HG02678 (cell line): ENCODE measurements around the gene KLHL29.
"Not testable (repeated sequence)": the region's sequence is repeated elsewhere in the genome, so short reads cannot be mapped to it uniquely, and the experiment has no call there.

ENCODE experiments used
- ATAC-seq: cut with Tn5 transposase; IDR thresholded peaks from one replicate; pipeline ENCODE4 v1.9.1; 2021; ENCODE audit warnings: mild to moderate bottlenecking, moderate library complexity; ENCODE audit not compliant: unreplicated experiment

Gene KLHL29

GRCh38 chr2:23698721-23699579 lies 314.0 kb downstream of the KLHL29 start:
- ATAC-seq: no peak

GRCh38 chr2:23699580-23699925 lies 314.6 kb downstream of the KLHL29 start:
- no peak for ATAC-seq

GRCh38 chr2:23700627-23701026 lies 315.6 kb downstream of the KLHL29 start:
- ATAC-seq: no peak

GRCh38 chr2:23703037-23703582 lies 318.1 kb downstream of the KLHL29 start:
- no peak for ATAC-seq

- ATAC-seq: no peak
Measured at GRCh38 chr2:23703583-23704385, 318.8 kb downstream of the KLHL29 start.

GRCh38 chr2:23705771-23706612 lies 321.0 kb downstream of the KLHL29 start:
- no peak for ATAC-seq

- no peak for ATAC-seq
Measured at GRCh38 chr2:23706613-23707078, 321.7 kb downstream of the KLHL29 start.

- ATAC-seq: no peak
Measured at GRCh38 chr2:23707096-23707495, 322.1 kb downstream of the KLHL29 start.

GRCh38 chr2:23708771-23709170 lies 323.8 kb downstream of the KLHL29 start:
- no peak for ATAC-seq

GRCh38 chr2:23709311-23709710 lies 324.3 kb downstream of the KLHL29 start:
- no peak for ATAC-seq

- ATAC-seq: no peak
Measured at GRCh38 chr2:23711979-23712755, 327.2 kb downstream of the KLHL29 start.

GRCh38 chr2:23712756-23713151 lies 327.8 kb downstream of the KLHL29 start:
- ATAC-seq: no peak

- no peak for ATAC-seq
Measured at GRCh38 chr2:23713351-23713750, 328.4 kb downstream of the KLHL29 start.

GRCh38 chr2:23718931-23719700 lies 334.1 kb downstream of the KLHL29 start:
- no peak for ATAC-seq

GRCh38 chr2:23719716-23720115 lies 334.7 kb downstream of the KLHL29 start:
- ATAC-seq: no peak

GRCh38 chr2:23720705-23721453 lies 335.9 kb downstream of the KLHL29 start:
- ATAC-seq: no peak

GRCh38 chr2:23721454-23721826 lies 336.5 kb downstream of the KLHL29 start:
- ATAC-seq: no peak

GRCh38 chr2:23722255-23722654 lies 337.3 kb downstream of the KLHL29 start:
- no peak for ATAC-seq

GRCh38 chr2:23723029-23723428 lies 338.1 kb downstream of the KLHL29 start:
- ATAC-seq: not testable (repeated sequence)
